NCI-H510A (cell line): ENCODE data around the gene EHBP1.

Source experiments
- DNase-seq: peaks from one replicate; lab custom pipeline; 2025; lab: John Stamatoyannopoulos, UW

The EHBP1 gene

DNA sequence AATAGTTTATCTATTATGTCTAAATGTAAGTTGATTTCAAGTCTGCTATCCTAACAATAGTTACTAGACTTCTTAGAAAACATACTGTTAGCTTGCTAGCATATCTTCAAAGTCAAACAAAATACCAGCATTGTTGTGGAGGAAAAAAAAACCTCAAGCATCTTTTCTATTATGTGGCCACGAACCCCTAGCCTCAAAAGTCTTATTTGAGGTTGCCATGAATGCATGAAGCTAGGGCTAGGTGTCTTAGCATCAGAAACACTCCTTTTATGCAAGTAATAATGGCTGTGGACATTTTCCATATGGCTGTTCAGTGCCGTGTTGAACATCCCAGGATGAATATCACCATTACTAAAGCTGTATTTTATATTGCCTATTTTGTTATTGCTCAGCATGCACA, 258.5 kb downstream of the EHBP1 start:
- DNase-seq: no peak

DNA sequence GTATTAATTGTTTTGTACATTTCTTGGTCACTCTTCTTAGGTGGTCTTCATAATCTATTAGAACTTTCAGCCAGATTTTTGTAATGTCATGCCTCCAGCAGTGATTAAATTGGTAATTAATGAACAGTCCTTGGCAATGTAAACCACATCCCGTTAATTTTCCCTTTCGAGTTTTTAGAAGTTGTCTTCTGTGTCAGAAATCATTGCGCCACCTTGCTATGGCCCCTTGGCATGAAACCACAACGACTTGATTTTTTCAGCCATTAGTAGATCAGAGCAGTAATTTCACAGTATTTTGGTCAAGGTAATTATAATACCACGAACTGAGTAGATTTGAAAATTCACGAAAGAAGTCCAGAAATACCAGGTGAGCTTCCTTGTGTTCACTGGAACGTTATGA, 259.2 kb downstream of the EHBP1 start:
- DNase-seq: no peak

DNA sequence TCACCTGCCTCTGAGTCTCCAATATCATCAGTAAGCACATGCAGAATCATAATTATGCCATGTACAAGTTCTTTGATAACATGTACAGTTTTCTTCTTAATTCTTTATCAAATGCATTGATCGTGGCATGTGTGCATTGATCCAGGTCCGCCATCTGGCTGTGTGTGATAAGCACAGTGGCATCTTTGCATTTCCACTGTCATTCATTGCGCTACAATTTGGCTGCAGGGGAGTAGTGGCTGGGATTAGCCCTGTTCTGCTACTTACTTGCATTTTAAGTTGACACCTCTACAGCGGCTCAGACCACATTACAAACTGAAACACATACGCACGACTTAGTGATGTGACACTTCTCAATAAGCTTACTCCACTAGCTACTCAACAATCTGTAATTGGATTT, 261.5 kb downstream of the EHBP1 start:
- no peak for DNase-seq

DNA sequence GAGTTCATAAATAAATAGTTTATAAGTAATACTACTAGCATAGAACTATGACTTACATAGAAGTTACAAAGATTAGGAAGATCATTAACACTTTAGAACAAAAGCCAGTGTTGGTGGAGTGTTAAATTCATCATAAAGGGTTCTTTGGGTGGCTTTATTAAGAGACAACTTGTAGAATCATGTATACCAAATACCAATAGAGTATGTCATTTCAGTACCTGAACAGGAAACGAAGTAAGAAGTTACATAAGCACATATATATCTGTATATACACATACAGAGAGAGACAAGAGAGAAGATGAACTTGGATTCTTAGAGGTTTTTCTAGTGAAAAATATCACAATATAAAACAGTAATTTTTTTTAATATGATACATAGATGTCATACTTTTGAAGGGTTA, 262.7 kb downstream of the EHBP1 start:
- DNase-seq: no peak

DNA sequence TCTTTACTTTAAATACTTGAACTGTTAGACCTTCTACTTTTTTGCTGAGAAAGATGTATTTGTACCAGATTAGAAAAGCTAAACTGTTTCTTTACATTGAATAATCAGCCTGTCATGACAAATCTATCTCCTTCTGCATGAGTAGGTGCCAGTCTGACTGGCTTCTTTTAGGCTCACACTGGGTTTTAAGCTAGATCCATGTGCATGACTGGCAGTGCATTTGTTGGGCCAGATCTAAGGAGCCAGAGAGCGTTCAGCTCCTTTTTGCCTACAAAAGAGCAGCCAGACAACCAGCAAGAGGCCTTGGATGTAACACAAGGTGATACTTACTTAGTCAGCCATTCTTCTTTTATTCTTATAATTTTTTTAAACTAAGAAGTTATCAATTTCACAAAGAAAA, 263.2 kb downstream of the EHBP1 start:
- no peak for DNase-seq

DNA sequence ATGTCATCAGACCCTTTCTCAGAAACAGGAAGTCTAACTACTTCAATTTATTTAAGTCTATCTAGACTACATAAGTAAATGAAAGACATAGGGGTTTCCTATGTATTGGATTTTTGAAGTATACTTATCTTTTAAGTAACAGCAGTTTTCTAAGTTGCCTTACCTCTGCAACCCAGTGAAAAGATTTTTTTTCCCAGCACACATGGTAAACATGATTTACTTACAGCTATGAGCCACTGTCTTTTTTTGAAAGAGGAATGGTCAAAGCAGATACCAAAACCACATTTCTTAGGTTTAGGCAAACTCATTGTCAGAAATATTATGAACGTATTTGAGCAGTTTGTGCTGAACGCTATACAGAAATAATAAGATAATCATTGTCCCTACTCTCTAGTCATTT, 266.4 kb downstream of the EHBP1 start:
- no peak for DNase-seq

DNA sequence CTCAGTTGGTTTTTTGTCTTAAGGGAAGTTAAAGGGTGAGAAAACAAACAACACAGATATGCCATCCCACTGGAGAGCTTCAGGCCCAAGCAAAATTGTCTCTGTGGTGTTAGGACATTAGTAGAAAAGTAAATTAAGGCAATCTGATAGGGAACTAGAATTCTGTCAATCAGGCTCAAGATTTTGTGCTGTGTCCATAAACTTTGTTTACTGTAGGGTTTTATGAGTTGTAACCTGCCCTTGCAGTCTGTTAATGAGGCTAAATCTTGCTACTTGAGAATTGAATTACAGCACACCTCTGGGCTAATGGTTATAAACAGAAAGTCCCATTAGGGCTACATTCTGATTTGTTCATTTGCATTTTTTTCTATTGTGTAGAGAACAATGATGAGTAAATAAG, 267.1 kb downstream of the EHBP1 start:
- no peak for DNase-seq

DNA sequence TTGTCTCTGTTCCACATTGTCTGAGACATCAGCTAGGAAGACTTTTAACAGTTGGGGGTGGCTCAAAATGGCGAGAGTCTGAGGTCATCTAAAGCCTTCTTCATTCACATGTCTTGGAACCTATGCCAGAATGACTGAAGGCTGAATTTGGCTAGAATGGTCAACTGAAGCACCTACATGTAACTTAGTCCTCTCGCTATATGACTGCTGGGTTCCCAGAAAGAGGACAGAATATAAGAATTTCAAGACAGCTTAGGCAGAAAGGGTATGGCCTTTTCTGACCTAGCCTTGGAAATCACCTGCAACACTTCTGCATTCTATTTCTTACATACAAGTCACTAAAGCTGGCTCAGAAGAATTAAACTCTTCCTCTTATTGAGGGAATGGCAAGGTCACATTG, 269.5 kb downstream of the EHBP1 start:
- no peak for DNase-seq

DNA sequence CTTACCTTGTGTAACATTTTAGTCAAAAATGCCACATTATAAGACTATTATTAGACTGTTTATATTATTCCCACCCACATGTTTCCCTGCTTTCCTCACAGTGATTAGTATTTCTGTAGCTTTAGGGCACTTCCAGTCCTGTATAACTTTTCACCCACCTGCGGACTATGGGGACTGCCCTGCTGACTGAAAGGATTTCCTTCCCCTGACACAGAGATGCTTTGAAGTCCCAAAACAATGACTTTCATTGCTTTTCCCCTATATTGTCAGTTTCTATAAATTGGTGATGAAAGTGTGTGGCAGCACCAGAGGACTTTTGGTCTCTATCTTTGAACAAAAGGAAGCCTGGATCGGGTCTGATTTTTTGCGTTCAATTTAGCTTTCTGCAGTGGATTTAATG, 286.1 kb downstream of the EHBP1 start:
- no peak for DNase-seq

DNA sequence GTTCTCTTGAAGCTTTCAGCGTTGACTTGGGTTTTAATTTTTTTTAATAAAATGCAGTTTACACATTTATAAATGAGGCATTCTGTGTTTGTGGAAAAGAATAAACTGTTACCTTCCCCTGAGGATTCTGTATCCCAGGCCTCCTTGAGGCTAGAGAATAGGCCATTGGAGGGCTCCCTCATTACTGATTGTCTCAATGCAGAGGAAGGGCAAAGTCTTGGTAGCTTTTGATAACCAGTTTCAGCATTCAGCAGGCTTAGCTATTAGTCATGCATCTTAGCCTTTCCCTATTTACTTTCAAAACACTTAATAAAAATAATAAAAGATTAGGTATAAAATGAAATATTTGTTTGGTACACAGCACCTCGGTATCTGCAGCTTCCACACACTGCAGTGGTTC, 287.0 kb downstream of the EHBP1 start:
- no peak for DNase-seq

DNA sequence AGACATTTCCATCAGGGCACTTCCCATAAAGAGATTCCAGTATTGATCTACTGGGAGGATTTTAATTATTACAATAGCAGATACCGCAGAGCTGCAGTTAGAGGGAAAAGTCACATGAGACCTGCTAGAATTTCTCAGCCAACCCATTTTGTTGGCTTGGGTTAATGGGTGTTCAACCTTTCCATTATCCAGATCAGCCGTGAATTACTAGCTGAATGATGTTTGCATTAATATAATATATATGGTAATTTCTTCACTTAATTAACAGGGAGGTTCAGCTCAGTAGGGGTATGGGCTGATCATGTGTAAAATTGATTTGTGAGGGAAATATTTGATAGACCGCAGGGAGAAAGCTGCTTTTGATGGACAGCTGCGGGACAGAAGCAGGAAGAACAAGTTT, 288.7 kb downstream of the EHBP1 start:
- DNase-seq: no peak

DNA sequence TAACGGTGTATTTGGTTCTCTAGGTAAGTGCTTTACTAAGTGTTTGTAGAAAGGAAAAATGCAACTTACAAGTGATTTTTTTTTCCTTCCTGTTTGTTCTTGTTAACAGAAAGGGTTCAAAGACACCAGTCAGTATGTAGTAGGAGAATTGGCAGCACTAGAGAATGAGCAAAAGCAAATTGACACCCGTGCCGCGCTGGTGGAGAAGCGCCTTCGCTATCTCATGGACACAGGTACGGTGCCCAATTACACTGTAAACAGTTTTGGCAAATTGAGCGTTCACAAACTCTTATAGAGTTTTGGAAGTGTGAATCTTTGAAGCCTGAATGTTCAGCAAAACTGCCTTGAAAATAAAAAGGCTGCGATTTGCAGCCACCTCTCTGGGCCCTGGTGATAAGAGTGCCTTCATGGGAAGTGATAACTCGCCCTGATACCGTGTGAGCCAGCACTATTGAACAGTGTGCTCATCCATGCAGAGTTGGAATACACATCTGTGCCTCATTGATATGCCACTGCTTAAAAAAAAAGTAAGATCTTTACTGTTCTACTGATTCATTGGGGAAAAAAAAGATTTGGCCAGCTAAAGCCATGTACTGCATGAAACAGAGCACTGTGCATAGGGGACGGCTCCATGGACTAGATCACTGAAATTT, 291.1 kb downstream of the EHBP1 start:
- DNase-seq: no peak

DNA sequence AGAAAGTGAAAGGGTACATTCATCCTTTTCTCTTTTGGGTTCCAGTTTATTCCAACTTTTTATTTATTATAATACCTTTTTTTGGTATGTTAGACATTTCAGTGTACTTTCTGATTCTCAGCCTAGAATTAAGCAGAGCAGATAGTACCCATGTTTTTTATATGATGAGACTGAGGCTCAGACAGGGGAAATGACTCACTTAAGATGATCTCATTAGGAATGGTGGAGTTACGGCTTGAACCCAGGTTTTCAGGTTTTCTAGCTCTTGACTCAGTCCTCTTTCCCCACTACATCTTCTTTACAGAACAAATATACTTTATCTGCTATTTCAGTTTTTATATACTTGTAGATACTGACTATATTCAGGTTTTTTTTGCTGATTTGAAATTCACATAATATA, 293.4 kb downstream of the EHBP1 start:
- no peak for DNase-seq

DNA sequence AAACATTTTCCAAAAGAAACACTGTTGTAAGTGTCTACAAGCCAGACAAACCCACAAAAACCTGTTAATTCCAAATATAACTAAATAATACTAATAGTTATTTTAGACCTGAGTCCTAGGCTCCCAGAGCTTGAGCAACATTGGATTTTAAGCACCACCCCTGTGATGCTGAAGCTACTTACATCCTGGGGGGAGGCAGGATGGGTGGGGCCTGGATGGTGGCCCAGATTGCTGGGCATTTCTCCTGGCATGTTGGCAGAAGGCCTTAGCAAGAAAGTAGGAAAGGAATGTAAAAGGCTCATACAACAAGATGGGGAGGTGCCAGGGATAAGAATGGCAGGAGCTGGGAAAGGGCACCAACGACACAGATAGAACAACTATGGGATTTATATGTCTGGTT, 294.4 kb downstream of the EHBP1 start:
- DNase-seq: no peak

DNA sequence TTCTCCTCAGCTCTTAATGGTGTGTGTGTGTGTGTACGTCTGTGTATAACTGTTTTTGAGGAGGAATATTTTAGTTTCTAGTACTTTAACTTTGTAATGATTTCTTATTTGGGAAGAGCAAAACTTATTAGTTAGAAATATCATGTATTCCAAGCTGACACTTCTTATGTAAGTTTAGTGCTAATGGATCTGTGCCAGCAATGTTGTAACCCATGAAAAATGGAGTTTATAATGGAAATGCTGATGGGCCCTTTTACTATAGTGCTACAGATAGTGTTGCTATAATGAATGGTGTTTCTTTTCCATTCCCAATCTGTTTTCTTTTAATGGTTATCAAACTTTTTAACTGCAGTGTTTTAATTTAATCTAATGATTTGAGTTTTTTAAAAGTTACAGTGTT, 295.3 kb downstream of the EHBP1 start:
- no peak for DNase-seq

DNA sequence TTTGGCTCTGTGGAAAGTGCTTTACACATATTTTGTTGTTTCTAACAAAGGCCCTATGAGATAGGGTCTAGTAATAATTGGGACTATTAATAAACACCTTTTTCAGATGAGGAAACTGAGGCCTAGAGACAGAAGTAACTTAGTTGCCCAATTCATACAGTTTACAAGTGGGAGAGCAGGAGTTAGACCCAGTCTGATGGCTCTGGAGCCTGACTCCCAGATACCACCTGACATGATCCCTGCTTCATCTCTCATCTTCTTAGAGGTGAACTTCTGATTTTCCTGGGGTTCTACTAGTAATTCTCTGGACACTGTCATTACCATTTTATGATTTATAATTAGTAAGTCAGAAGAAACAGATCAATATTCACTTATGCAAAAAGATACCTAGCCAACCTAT, 296.1 kb downstream of the EHBP1 start:
- DNase-seq: no peak

DNA sequence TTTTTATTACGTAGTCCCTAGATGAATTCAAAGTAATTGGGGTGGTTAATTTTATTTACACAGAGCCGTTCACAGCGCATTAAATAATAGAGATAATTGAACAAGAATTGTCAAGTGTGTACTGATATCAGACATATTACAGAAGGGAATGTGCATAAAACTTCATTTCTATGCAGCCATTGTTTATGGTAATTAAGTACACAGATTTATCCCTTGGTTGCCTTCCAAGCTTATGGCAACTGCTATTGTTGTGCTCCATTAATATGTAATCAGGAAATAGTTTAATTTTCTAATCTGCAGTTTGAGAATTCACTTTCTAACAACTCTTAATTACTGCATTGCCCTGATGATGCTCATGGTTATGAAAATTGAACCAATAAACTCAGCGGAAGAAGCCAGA, 297.8 kb downstream of the EHBP1 start:
- DNase-seq: no peak

DNA sequence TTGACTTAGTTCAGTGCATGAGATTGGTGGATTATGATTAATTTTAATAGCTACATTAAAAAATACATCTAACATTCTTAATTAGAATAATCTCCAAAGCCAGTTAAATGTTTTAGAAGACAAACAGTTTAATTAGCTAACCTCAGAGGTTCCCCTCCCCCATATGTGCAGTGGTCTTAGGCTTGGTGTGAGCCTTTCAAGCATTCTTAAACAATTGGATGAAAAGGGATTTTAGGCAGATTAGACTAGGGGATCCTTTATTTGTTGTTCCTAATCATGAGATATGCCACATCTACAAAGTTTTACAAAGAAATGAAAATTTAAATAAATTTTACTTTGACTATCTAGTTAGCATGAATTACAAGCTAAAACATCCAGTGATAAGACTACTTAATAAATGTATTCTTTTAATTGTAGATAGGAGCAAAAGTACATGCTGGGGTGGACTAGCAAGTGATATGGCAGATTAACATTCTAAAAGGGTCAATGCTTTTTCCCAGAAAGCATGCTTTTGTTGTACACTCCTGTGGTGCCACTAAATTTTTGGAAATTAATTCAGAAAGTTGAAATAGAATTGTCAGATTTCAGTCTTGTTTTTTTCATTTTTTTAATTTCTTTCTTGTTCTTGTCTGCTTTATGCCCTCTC, 302.4 kb downstream of the EHBP1 start:
- no peak for DNase-seq

DNA sequence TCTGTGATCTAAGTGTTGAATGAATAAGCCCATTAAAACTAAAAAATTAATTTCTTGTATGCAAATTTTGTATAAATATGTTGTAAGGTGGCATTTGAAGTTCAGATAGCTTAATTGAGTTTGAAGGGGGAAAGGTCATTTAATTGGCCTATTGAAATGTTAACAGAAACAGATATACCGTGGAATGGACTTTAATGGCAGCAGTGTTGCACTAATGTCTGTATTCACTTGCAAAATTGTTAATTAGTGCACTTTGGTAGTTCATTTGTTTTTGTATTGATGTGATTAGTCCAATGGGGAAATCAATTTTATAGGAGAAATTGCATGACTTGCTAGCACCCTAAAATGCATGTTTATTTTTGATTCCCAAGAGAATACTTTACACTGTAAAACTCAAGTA, 303.3 kb downstream of the EHBP1 start:
- DNase-seq: no peak

DNA sequence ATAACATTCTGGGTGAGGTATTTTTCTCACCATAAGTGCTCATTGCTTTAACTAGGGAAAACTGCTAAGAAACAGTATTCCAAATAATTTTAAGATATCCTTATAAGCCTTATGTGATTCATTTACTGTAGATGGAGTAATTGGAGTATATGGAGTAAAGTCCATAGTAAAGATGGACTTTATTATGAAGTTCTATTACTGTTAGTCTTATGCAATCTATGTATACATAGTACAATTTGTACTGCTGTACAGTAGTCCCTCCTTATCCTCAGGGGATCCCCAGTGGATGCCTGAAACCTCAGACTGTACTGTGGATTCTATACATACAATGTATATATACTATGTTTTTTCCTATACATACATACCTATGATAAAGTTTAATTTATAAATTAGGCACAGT, 304.0 kb downstream of the EHBP1 start:
- DNase-seq: no peak

DNA sequence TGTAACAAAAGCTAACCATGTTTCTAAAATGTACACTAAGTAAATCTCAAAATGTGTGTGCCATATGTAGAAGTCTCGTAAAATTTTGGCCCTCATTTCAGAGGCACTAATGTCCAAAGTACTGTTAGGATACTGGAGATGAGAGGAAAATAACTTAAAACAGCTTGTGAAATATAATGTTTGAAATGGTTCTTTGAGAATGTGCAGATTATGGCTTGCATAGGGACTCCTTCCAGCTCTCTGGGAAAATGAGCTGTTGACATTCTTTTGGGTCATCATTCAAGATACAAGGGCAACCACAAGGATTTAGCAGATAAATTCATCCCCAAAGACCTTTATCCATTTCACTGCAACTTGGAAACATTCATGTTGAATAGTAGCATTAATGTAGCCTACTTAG, 307.0 kb downstream of the EHBP1 start:
- DNase-seq: no peak

DNA sequence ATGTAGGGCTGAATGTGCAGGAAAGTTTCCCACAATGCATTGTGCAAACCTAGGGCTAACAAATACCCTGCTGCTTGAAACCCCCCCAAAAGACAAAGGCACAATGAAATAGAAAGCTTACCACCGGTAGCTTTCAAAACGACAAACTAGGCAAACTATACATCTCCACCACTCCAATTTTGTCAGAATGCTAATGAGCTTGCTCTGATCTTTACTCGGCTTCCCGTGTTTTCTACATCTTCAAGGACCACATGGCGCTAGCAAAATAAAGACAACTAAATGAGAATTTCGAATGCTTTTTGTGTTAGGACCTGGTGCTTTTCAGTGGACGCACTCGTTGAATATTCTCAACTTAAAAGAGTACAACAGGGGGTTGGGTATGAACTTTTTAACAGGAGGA, 307.9 kb downstream of the EHBP1 start:
- no peak for DNase-seq

DNA sequence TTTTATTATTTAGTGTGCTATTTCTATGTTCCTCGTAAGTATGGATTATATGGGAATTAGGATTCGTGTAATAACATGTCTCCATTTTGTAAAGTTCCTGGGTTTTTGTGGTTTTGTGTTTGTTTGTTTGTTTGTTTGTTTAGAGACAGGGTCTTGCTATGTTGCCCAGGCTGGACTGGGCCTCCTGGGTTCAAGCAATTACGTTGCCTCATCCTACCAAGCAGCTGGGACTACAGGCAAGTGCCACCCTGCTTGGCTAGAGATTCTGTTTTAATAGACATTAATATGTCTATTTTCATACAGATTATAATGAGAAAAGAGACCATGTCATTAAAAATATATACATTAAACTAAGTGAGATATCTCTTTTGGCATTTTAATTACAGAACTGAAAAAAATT, 309.9 kb downstream of the EHBP1 start:
- no peak for DNase-seq

DNA sequence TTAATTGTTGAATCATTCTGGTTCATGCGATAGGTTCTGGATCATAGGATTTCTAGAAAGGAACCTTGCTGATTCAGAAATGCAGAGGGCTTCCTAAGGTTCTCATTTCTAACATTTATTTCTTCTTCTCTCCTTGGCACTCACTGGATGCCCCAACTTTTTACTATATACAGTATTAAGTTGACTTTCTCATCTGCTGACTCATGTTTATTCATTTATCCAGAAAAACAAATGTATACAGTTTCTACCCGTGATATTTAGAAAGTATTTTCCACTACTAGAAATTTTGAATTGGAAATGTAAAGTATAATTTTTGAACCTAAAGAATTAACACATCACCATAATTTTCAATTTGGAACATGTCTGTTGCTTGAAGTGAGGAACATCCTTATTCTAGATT, 312.9 kb downstream of the EHBP1 start:
- DNase-seq: no peak
